Measurements from ENCODE around the gene PPP1R1A.

Gene PPP1R1A

GRCh38 chr12:54558759-54559158 lies 29.7 kb downstream of the PPP1R1A start:
- no peak for TF ChIP-seq CTCF (IDR thresholded peaks at IDR 0.05; ENCODE audit: insufficient read depth, low read length, missing control alignments)
- POLR2A ChIA-PET = no interaction called here
- CTCF ChIA-PET = interaction anchor here (0.7 kb wide), 1 partner anchor 12 kb away, joined by 3 read pairs; no protein-coding TSS in a partner anchor

GRCh38 chr12:54558311-54558710 lies 30.1 kb downstream of the PPP1R1A start:
- DNase-seq (ENCODE audit: low read depth, low spot score) = no peak
- no peak for TF ChIP-seq CTCF (IDR thresholded peaks at IDR 0.05; ENCODE audit: insufficient read depth, low read length, missing control alignments)
- no peak overlapping the region for H3K4me3 ChIP-seq (ENCODE audit: low read depth, low read length)
- ChIA-PET POLR2A (no interaction called here), CTCF (interaction anchor here (0.7 kb wide), 1 partner anchor 13 kb away, joined by 3 read pairs; no protein-coding TSS in a partner anchor)

More at GRCh38 chr12:54558759-54559158, 29.7 kb downstream of the PPP1R1A start:
- no peak for DNase-seq (ENCODE audit: low read depth, low spot score)
- no peak overlapping the region for H3K4me3 ChIP-seq (ENCODE audit: low read depth, low read length)

- POLR2A ChIA-PET = no interaction called here
- H3K4me3 ChIP-seq (ENCODE audit: low read depth, low read length) = no peak overlapping the region
- CTCF ChIA-PET = interaction anchor here (1.5 kb wide), 2 partner anchors 22 to 28 kb away, joined by 3 to 4 read pairs; no protein-coding TSS in a partner anchor
- TF ChIP-seq CTCF (IDR thresholded peaks at IDR 0.05; ENCODE audit: insufficient read depth, low read length, missing control alignments) = no peak
- no peak for DNase-seq (ENCODE audit: low read depth, low spot score)
Observed at GRCh38 chr12:54555670-54556257, 32.7 kb downstream of the PPP1R1A start.

DNA sequence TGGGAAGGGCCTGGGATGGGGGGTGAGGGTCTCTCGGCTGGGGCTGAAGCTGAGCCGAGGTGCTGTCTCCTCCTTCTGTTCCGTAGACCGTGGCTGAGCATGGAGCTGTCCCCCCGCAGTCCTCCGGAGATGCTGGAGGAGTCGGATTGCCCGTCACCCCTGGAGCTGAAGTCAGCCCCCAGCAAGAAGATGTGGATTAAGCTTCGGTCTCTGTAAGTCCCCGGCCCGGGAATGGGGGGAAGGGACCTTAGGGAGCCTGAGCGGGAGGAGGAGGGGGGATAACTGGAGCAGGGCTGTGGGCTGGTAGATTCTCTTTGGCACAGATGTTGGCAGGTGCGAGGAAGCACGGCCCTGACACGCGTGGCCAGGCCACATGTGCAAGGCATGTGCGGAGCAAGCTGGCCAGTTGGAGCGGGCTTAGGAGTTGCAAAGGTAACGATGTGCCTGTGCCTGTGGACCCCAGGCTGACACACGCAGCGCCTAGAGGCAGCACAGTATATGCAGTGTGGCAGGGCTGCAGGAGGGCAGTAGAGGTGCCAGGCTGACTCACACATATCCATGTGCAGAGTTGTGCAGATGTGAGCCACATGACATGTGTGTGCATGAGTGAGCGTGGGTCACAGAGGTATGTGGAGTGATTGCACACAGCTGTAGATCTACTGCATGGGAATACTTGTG lies 38.5 kb downstream of the PPP1R1A start:
- H3K4me3 ChIP-seq (ENCODE audit: low read depth, low read length) = peak overlapping the region; percentile 48
- CTCF ChIA-PET = interaction anchor here (1.0 to 1.4 kb wide), 2 partner anchors 13 to 17 kb away, joined by 3 read pairs; no protein-coding TSS in a partner anchor
- no peak for TF ChIP-seq CTCF (IDR thresholded peaks at IDR 0.05; ENCODE audit: insufficient read depth, low read length, missing control alignments)
- DNase-seq (ENCODE audit: low read depth, low spot score) = no peak
- POLR2A ChIA-PET = no interaction called here

- ChIA-PET POLR2A (no interaction called here), CTCF (interaction anchor here (1.1 kb wide), 1 partner anchor 19 kb away, joined by 3 read pairs; no protein-coding TSS in a partner anchor)
- TF ChIP-seq CTCF (IDR thresholded peaks at IDR 0.05; ENCODE audit: insufficient read depth, low read length, missing control alignments) = no peak
Observed at GRCh38 chr12:54546511-54546910, 41.9 kb downstream of the PPP1R1A start.

GRCh38 chr12:54544743-54545142 lies 43.7 kb downstream of the PPP1R1A start:
- no peak for DNase-seq (ENCODE audit: low read depth, low spot score)
- TF ChIP-seq CTCF (IDR thresholded peaks at IDR 0.05; ENCODE audit: insufficient read depth, low read length, missing control alignments) = no peak
- no peak overlapping the region for H3K4me3 ChIP-seq (ENCODE audit: low read depth, low read length)
- ChIA-PET CTCF (interaction anchor here (1.5 kb wide), 1 partner anchor 18 kb away, joined by 6 read pairs; no protein-coding TSS in a partner anchor), POLR2A (no interaction called here)

More at GRCh38 chr12:54546511-54546910, 41.9 kb downstream of the PPP1R1A start:
- no peak for DNase-seq (ENCODE audit: low read depth, low spot score)
- no peak overlapping the region for H3K4me3 ChIP-seq (ENCODE audit: low read depth, low read length)
